GM19239 (cell line): ENCODE data around the gene ETFB.

Experiments
- DNase-seq: peaks from one replicate; pipeline ENCODE4 v3.0.0; 2011; ENCODE audit warnings: low spot score; ENCODE audit not compliant: insufficient read length
- FAIRE-seq: peaks from 2 replicates; lab custom pipeline; 2011; peaks lifted over from hg19 to GRCh38; lab: Jason Lieb, UNC

ETFB gene

GRCh38 chr19:51354103-51354741 lies 12.0 kb downstream of the ETFB start:
- DNase-seq (no peak), FAIRE-seq (no peak)

DNA sequence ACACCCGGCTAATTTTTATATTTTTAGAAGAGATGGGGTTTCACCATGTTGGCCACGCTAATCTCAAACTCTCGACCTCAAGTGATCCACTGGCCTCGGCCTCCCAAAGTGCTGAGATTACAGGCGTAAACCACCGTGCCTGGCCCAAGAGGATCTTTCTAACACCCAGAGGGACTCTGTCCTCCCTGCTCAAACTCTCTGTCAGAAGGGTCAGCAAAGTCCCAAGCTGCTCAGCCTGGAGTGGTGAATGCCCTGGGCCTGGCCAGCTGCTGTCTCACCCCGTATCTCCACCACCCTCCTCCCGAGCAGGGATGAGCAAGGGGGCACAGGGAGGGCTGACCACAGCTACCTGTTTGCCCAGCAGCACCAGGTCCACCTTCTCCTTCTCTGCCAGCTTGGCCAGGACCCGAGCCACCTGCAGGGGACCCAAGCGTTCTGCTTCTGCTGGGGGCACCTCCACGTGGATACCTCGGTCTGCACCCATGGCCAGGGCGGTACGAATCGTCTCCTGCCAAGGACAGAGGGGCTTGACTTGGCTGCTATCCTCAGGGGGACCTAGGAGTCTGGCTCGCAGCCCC lies 13.3 kb downstream of the ETFB start:
- DNase-seq (no peak), FAIRE-seq (no peak)

DNA sequence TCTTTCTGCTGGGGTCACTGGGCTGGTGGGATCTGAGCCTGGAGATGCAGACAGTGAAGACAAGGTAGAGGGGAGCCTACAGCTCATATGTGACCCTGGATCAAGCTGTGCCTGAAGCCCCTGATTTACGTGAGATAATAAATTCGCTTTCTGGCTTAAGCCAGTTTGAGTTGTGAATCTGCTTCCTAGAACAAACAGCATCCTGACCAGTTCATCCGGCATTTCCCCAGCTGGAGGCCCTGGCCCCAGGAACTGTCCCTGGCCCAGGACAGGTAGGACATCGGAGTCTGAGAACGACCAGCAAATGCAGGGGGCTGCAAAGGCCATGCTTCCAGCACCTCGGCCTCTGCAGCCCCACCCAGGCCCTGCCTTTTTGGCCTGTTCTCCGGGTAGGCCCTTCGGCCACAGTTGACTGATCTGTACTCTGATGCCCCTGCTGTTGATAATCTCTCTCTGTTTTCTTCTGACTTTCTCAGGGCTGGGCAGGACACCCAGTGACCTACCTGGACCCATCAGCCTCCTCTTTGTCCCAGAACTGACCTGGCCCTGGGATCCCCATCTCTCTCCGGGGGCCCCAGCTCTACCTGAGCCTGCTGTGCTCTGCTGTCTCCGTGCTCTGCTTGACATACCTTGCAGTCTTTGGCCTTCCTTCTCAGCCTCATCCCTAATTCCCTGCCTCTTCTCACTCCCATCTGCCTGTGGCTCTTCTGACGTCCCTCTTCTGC lies 14.8 kb downstream of the ETFB start:
- DNase-seq (no peak), FAIRE-seq (no peak)

- no peak for DNase-seq
- FAIRE-seq, result no peak
These were observed 18.8 kb downstream of the ETFB start for GRCh38 chr19:51347209-51347928.

- no peak for FAIRE-seq
These were observed 19.4 kb downstream of the ETFB start for GRCh38 chr19:51346742-51347141.

GRCh38 chr19:51345076-51345620 lies 21.0 kb downstream of the ETFB start:
- no peak for FAIRE-seq
- no peak for DNase-seq

More at GRCh38 chr19:51346742-51347141, 19.4 kb downstream of the ETFB start:
- DNase-seq, result no peak

DNA sequence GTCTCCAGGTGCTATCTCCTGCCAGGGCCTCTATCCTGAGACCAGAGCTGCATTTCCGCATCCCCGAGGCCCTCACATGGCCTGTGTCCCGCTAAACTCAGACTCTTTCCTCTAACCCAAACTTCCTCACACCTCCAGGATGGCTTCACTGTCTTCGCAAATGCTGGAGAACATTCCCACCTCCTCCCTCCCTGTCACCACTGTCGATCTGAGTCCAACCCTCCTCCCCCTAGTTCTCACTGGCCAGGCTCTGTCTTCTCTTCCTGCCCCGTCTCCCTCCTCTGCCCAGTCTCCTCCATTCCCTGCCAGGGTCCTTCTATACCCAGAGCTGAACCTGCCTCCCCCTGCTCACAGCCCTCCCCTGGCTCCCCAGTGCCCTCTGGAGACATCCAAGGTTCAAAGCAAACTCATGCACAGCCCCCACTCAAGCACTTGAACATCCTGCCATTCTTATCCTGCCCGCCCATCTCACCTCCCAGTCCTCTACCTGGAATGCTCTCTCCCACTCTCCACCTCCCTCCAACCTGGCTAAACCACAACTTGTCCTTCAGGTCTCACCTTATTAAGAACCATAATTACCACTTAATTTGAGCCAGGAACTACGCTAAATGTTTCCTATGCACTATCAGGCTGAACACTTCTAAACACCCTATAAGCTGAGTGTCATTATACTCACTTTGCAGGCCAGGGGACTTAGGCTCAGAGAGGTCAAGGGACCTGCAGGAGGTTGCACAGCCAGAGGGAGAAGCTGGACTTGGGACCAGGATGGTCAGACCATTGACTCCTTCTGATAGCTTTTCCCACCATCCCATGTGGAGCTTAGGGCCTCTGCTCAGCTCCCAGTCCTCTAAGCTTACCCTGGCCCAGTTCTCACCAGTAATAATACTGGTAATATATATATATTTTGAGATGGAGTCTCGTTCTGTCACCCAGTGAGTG lies 23.3 kb downstream of the ETFB start:
- FAIRE-seq (no peak), DNase-seq (no peak)

- DNase-seq (no peak), FAIRE-seq (no peak)
These were observed 24.1 kb downstream of the ETFB start, which contains the start of gene VSIG10L for GRCh38 chr19:51341976-51342580. Gene VSIG10L (minus strand): TSS chr19:51342139. CDS start chr19:51342124, 15 bp downstream.

GRCh38 chr19:51341066-51341465 lies 25.1 kb downstream of the ETFB start:
- FAIRE-seq, result no peak

DNA sequence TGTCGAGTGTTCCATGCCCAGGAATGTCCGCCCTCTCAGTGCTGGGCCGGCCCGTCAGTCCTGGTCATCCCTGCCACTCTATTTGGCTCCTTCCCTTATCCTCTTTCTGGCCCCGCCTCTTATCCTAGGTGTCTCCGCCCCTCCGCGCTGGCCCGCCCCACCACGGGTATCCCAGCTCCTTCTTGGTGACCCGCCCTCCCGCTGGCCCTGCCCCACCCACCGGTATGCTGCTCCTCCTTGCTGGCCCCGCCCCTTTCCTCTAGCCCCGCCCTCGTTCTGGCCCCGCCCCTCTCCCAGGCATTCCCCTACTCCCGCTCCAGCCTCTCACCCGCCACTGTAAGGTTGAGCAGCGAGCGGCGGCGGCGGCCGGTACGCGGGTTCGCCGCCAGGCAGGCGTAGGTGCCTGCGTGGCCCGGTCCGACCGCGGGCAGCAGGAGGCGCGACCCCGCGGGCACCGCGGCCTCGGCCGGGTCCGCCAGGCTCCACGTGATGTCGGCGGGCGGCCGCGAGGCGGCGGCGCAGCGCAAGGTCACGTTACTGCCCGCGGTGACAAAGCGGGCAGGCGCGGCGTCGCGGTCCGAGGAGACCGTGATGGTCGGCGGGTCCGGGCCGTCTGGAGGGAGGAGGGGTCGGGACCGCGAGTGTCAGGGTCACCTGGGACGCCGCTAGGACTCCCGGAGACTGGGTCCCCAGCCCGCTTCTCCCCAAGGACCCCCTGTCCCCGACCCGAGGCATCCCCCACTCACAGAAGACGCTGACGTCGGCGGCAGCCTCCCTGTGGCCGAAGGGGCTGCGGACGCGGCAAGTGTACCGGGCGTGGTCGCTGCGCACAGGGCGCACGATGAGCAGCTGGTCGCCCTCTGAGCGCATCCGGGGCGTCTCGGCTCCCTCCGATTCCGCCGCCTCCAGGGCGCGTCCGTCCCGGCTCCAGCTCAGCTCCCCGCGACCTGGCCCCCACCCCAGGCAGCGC lies 26.2 kb downstream of the ETFB start:
- DNase-seq (peak; percentile 86), FAIRE-seq (peak; percentile 84)

More at GRCh38 chr19:51341066-51341465, 25.1 kb downstream of the ETFB start:
- DNase-seq, result no peak

DNA sequence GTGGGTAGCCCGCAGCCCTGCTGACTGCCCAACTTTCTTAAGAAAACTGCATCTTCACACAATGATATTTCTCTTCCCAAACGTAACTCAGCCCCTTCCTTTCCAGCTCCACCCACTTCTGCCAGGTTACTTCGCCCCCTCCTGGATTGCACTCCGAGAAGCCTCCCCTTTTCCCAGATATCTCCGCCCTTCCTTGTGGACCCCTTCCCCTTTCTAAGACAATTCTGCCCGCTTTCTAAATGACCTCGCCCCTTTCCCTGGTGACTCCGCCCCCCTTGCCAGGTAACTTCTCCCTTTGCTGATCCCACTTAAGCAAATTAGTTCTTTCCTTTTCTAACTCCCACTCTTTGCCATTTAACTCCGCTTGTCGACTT lies 26.9 kb downstream of the ETFB start:
- no peak for DNase-seq
- FAIRE-seq, result no peak

DNA sequence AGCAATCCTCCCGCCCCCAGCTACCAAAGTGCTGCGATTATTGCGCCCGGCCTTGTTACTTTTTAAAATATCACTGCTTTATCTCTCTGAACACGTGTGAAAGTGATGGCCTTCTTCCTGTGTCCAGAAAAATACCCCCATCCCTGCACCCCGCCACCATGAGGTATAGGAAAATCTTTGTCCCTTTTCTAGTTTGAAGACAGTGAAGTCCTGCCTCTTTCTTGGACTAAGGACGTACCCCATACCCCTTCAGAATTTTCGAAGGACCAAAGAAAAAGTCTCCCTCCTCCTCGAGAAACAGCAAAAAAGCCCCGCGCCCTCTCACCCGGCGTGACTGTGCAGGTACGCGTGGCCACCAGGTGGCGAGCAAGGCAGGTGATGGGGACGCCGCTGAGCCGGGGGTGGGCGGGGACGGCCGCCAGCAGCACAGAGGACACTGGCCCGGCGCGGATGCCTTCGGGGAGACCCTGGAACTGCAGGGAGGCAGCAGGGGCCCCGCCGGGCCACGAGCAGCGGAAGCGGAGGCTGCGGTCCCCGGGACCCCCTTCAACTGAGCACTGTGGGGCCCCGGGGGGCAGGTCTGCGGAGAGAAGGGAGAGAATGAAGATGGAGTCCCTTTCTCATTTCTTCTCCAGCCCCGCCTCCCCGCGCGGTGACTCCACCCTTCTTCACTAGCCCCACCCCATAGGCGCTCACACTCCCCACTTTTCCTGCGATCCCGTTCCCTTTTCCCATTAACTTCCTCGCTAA lies 27.4 kb downstream of the ETFB start:
- DNase-seq, result peak; percentile 92

GRCh38 chr19:51337861-51338562 lies 28.2 kb downstream of the ETFB start:
- DNase-seq, result no peak
- no peak for FAIRE-seq

More for the DNA sequence above, 27.4 kb downstream of the ETFB start:
- FAIRE-seq, result peak; percentile 79

GRCh38 chr19:51337141-51337860 lies 28.9 kb downstream of the ETFB start:
- DNase-seq (no peak), FAIRE-seq (no peak)

DNA sequence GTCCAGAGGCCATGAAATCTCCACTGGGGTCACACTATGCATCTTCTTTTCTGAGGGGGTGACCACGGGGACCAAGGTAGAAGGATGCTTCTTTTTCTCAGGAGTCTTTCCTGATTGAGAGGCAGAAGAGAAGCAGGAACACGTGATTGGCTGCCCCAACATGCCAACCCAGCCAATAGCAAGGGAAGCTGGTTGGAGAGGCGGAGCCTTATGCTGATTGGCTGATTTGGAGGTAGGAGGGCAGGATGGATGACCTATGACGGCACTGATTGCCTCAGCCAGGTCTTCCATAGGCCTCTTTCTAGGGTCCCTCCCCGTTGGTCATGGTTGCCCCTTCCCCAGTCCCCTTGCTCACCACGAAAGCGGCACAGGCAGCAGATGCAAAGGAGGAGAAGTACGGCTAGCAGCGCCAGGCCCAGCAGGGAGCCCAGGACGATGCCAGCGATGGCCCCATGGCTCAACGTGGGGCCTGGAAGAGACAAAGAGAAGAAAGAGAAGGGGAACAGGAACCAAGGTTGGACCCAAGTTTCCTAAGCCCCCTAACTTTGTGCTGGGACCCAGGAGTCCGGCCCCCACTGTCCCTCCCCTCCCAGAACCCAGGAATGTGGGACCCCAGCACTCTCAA lies 32.2 kb downstream of the ETFB start:
- FAIRE-seq (no peak), DNase-seq (no peak)
